ENCODE data around the gene GAA.

DNA sequence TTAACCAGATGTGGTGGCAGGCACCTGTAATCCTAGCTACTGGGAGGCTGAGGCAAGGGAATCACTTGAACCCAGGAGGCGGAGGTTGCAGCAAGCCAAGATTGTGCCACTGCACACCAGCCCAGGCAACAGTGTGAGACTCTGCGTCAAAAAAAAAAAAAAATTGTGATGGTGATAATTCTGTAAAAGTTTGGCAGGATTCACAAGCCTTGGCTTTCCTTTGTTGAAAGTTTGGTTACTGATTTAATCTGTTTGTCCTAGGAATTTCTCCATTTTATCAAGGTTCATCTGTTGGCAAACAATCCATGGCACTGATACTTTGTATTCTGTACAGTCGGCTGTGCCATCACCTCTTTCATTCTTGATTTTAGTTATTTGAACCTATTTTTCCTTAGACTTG is 29.6 kb downstream of the GAA start:
- no peak for TF ChIP-seq CTCF (IDR thresholded peaks at IDR 0.05)
- no peak for TF ChIP-seq POLR2A (IDR thresholded peaks at IDR 0.05)
